Uterus (tissue), 2 donors: ENCODE measurements around the gene INSM1.

ENCODE experiments used
- CTCF ChIP-seq, 4 experiments: fragments of 200-600 bp in 2 of 4; fragments of 450-650 bp in 2 of 4; sonication (generic) in 2 of 4; IDR thresholded peaks; one replicate each; pipeline ENCODE4 v1.5.1; 2016 to 2019; ENCODE audit warnings: antibody characterized with exemption in 4 of 4, mild to moderate bottlenecking in 2 of 4, moderate library complexity in 1 of 4
- POLR2A ChIP-seq, 2 donors: fragments of 450-650 bp; IDR thresholded peaks; one replicate each; pipeline ENCODE4 v1.6.1; 2016; ENCODE audit warnings: antibody characterized with exemption in 2 of 2, mild to moderate bottlenecking in 1 of 2, moderate library complexity in 1 of 2

- TF ChIP-seq POLR2A (IDR thresholded peaks at IDR 0.05) (no peak), CTCF (IDR thresholded peaks at IDR 0.05) (no peak)
These were observed 43.9 kb downstream of the INSM1 start for GRCh38 chr20:20411836-20412235.
